Stomach smooth muscle (tissue), 2 donors: Measurements from ENCODE around the gene ZSCAN12.
A peak's percentile ranks its signal among the peaks of the same experiment; 100 is the strongest.
"Not testable (repeated sequence)": the region's sequence is repeated elsewhere in the genome, so short reads cannot be mapped to it uniquely, and the experiment has no call there.

Source experiments
- H3K27ac ChIP-seq: one replicate; pipeline ENCODE4 v1.7.0; 2013; ENCODE audit warnings: mild to moderate bottlenecking, low read length, inconsistent platforms
- H3K27me3 ChIP-seq, 2 donors: one replicate each; pipeline ENCODE4 v1.7.0; 2013; ENCODE audit warnings: low read length in 2 of 2; ENCODE audit not compliant: insufficient read depth in 2 of 2, control insufficient read depth in 1 of 2
- H3K36me3 ChIP-seq, 2 donors: one replicate each; pipeline ENCODE4 v1.7.0; 2013; ENCODE audit warnings: low read length in 2 of 2; ENCODE audit not compliant: control insufficient read depth in 2 of 2, insufficient read depth in 2 of 2
- H3K4me1 ChIP-seq: one replicate; pipeline ENCODE4 v1.7.0; 2013; ENCODE audit warnings: low read length; ENCODE audit not compliant: control insufficient read depth, insufficient read depth
- H3K4me3 ChIP-seq, 2 donors: one replicate each; pipeline ENCODE4 v1.7.0; 2013; ENCODE audit warnings: low read length in 2 of 2
- H3K9ac ChIP-seq, 2 donors: one replicate each; pipeline ENCODE4 v1.7.0; 2013; ENCODE audit warnings: low read length in 2 of 2, mild to moderate bottlenecking in 1 of 2
- H3K9me3 ChIP-seq, 2 donors: one replicate each; pipeline ENCODE4 v1.7.0; 2013; ENCODE audit warnings: low read length in 2 of 2; ENCODE audit not compliant: control insufficient read depth in 2 of 2
- donor health status: healthy.
- donor health status: Pancreatic carcinoma.

Gene ZSCAN12

DNA sequence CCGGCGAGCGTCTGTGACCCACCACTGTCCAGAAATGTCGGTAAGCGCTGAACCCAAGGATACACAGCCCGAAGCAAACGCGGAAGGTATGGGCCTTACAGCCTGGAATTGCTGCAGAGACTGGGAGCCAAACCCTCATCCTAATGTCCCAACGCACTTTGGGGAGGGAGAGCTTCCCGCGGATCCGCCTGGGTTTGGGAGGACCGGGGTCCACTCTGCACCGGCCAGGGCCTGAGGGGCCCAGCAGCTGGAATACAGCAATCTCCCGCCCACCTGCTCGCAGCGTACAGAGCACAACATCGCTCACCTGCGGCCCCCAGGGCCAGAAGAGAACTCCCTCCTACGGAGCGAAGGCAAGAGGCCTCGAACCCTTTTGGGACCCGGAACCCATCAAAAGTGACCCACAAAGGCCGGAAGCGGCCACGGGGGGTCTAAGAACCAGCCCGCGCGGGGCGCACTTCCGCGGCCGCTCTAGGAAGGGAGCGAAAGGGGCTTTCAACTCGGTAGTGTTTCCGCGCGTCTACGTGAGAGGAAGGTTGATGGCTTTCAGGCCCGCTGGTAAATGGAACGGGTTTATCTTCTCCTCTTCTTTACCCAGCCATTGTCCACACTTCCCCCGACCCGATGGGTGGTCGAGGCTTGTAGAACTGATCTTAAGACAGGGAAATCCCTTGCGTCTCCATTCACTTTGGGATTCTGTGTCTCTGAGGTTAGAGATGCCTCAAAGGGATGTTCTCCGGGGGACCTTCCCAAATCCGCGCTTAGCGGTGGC is at the start of gene ZSCAN12:
Gene ZSCAN12, minus strand, starts transcription at position 398 of the 772 bp plus-strand sequence. CDS start 1,342 bp downstream, outside the sequence.
- peak within 1 kb of the TSS; percentile 37 for H3K27ac ChIP-seq
- no peaks in the 10 kb centered on the region for H3K27me3 ChIP-seq
- H3K4me1 ChIP-seq, result peaks cover 13% of the 10 kb centered on the region
- H3K4me3 ChIP-seq, result peak within 1 kb of the TSS; percentile 96 to 98
- H3K9me3 ChIP-seq, result no peaks in the 10 kb centered on the region
- H3K36me3 ChIP-seq, result peaks cover 0 to 10% of the 10 kb centered on the region in 2 donors
- H3K9ac ChIP-seq, result peak within 1 kb of the TSS; percentile 92 to 93

DNA sequence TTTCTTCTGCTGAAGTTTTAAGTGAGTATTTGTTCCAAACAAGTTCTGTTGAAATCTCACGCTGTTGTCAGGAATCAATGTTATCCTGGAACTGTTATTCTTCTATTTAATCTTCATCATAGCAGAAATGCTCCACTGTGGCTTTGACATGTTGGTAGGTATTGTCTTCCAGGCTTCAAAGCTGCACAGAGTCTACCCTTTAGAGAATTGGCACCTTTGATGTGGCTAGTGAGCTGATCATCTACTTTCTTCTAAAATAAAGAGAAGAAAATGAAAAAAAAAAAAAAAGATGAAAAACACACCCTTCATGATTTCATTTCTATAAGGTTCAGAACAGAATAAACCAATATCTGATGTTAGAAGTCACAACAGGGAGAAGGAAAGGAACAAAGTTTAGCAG is 49.5 kb upstream of the ZSCAN12 start:
- Histone ChIP-seq H3K36me3 (no peaks in the 10 kb centered on the region), H3K9ac (no peak overlapping the region), H3K9me3 (no peaks in the 10 kb centered on the region), H3K4me3 (no peak overlapping the region), H3K4me1 (peaks cover 7% of the 10 kb centered on the region), H3K27ac (no peak overlapping the region), H3K27me3 (peaks cover 15 to 16% of the 10 kb centered on the region in 2 donors)

DNA sequence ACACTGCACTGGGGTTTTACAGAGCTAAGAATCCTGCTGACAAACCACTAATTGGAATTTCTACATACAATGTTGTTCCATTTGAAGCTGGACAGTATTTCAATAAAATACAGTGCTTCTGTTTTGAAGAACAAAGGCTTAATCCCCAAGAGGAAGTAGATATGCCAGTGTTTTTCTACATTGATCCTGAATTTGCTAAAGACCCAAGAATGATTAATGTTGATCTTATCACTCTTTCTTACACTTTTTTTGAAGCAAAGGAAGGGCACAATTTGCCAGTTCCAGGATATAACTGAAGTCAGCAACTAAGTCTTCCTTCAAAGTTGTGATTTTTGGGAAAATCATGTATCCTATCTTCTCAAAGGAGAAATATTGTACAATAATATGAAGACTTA is 48.0 kb upstream of the ZSCAN12 start:
- H3K9me3 ChIP-seq, H3K9ac ChIP-seq: not testable (repeated sequence)
- peaks cover 13 to 15% of the 10 kb centered on the region in 2 donors for H3K27me3 ChIP-seq

DNA sequence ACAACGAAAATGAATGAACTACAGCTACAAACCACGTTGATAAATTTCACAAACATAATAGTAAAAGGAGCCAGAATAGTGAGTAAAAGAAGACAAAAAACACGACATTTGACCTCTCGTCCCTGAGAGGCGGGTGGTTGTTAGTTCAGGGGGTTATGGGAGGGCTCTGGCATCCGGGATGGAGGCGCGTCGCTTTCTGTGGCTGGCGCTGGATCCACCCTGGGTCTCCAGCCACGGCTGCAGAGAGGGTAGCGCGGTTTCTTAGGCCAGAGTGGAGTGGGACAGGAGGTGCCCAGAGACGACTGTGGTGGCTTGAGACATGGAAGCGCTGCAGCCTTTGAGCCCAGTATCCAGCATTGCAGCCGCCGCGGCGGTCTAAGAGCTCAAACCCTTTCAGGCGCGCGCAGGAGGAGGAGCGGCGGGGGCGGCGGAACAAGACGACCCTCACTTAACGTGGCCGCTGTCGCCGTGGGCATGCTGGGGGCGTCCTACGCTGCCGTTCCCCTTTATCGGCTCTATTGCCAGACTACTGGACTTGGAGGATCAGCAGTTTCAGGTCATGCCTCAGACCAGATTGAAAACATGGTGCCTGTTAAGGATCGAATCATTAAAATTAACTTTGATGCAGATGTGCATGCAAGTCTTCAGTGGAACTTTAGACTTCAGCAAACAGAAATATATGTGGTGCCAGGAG is 47.4 kb upstream of the ZSCAN12 start:
- H3K27ac ChIP-seq, result no peak overlapping the region
- no peak overlapping the region for H3K9ac ChIP-seq
- H3K36me3 ChIP-seq, result no peaks in the 10 kb centered on the region
- no peaks in the 10 kb centered on the region for H3K9me3 ChIP-seq
- peaks cover 13 to 15% of the 10 kb centered on the region in 2 donors for H3K27me3 ChIP-seq
- H3K4me3 ChIP-seq, result peak overlapping the region; percentile 24 to 67
- peaks cover 7% of the 10 kb centered on the region for H3K4me1 ChIP-seq

More for the DNA sequence above, 48.0 kb upstream of the ZSCAN12 start:
- H3K4me1 ChIP-seq, H3K27ac ChIP-seq, H3K36me3 ChIP-seq: not testable (repeated sequence)
- H3K4me3 ChIP-seq, result peak overlapping the region; percentile 24 to 67

DNA sequence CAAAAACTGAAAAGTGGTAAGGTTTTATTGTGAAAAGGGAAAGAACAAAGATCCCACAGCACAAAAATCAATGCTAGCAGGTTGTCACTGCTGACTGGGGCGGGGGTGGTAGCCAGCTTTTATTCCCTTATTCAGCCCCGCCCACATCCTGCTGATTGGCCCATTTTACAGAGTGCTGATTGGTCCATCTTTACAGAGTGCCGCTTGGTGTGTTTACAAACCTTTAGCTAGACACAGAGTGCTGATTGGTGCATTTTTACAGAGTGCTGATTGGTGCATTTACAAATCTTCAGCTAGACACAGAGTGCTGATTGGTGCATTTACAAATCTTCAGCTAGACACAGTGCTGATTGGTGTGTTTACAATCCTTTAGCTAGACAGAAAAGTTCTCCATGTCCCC is 45.2 kb upstream of the ZSCAN12 start:
- H3K27ac ChIP-seq, H3K9me3 ChIP-seq, H3K4me3 ChIP-seq, H3K4me1 ChIP-seq, H3K36me3 ChIP-seq, H3K9ac ChIP-seq: not testable (repeated sequence)
- H3K27me3 ChIP-seq, result peaks cover 13% of the 10 kb centered on the region in 2 donors

DNA sequence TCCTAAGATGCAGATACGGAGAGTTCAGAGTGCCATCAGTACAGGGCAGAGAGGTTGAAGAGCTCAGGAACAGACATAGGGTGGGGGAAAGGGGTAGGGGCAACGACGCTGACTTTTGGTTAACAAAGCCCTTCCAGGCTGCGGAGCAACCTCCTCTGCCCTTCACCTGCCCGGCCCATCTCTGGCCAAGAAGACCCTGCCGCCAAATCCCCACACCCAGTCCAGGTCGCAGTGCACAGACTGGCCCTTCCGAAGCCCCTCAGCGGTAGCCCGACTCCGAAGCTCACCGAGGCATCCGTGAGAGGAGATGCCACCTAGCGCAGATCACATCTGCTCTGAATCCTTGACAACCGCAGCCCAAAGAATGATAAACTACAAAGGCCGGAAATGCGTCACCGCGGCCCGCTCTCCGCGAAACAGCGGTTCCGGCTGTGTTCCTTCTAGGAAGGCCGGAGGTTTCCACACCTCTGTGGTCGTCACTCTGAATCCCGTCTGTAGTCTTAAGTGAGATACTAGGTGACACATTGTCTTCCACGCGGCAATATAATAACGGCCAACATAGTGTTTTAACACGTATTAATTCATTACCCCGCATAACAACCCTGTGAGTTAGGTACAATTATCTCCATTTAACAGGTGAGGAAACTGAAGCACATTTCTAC is 43.7 kb upstream of the ZSCAN12 start, which contains the start of gene ZSCAN23:
Gene ZSCAN23, minus strand, starts transcription at position 380 of the 662 bp plus-strand sequence. CDS start 7,225 bp downstream, outside the sequence.
- peaks cover 7% of the 10 kb centered on the region for H3K4me1 ChIP-seq
- no peaks in the 10 kb centered on the region for H3K36me3 ChIP-seq
- no peaks in the 10 kb centered on the region for H3K9me3 ChIP-seq
- peaks cover 11% of the 10 kb centered on the region in 2 donors for H3K27me3 ChIP-seq
- H3K27ac ChIP-seq, result peak within 1 kb of the TSS; percentile 71
- H3K9ac ChIP-seq, result peak within 1 kb of the TSS; percentile 91 to 97
- H3K4me3 ChIP-seq, result peak within 1 kb of the TSS; percentile 97 to 98

DNA sequence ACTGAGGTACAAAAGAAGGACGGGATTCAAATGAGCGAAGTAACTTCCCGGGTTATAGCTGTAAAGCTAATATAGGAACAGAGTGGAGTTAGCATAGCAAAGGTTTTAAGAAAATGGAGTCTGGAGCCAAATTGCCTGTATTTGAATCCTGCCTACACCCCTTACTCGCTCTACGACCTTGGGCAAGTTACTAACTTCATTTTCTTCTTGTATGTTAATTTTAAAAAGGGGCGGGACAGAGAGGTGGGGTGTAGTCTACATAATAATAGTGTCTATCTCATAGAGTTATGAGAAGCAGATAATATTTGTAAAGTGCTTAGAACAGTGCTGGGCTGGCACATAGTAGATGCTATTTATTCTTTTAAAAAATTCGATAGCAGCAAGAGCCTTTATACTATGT is 43.0 kb upstream of the ZSCAN12 start:
- Histone ChIP-seq H3K4me1 (peaks cover 7% of the 10 kb centered on the region), H3K9ac (peak overlapping the region; percentile 91 to 97), H3K4me3 (peak overlapping the region; percentile 97 to 98), H3K9me3 (no peaks in the 10 kb centered on the region), H3K36me3 (no peaks in the 10 kb centered on the region), H3K27ac (peak overlapping the region; percentile 71), H3K27me3 (peaks cover 11% of the 10 kb centered on the region in 2 donors)

DNA sequence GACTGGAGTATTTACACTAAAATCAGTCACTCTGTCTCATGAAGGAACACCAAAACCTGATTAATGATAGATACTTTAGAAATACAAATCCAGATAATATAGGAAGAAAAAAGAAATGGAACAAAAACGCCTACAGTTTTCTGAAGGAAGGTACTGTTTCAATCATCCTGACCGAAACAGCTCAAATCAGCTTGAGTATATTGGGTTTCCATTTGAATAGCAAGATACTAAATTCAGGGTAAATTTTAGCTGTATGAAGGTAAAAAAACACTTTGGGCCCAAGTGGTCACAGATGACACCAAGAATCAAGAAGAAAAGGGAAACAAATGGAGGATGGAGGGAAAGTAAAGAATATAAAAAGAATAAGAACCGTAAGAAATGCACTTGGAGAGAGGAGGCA is 36.9 kb upstream of the ZSCAN12 start:
- Histone ChIP-seq H3K36me3 (peaks cover 6 to 13% of the 10 kb centered on the region in 2 donors), H3K27me3 (no peaks in the 10 kb centered on the region), H3K4me1 (no peaks in the 10 kb centered on the region), H3K4me3 (no peak overlapping the region), H3K9me3 (no peaks in the 10 kb centered on the region), H3K9ac (no peak overlapping the region), H3K27ac (no peak overlapping the region)

DNA sequence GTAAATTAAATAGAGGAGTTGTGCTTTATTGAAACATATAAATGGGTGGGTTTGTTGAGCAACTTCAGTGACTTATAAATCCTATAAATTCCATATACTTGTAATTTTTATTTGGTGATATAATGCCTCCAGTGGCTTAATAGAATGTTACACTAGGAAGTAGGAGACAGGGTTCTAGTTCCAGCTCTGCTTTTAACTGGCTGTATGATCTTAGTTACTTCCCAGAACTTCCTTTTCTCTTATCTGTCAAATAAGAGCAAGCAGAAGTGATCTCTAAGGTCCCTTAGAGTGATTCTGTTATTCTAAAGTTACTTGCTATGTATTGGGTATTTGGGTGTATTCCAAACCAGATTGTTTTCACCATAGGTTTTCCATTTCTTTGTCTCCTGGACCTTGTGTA is 33.6 kb upstream of the ZSCAN12 start:
- Histone ChIP-seq H3K4me1 (no peaks in the 10 kb centered on the region), H3K4me3 (no peak overlapping the region), H3K27ac (no peak overlapping the region), H3K36me3 (peaks cover 6 to 18% of the 10 kb centered on the region in 2 donors), H3K9me3 (no peaks in the 10 kb centered on the region), H3K9ac (no peak overlapping the region), H3K27me3 (no peaks in the 10 kb centered on the region)

DNA sequence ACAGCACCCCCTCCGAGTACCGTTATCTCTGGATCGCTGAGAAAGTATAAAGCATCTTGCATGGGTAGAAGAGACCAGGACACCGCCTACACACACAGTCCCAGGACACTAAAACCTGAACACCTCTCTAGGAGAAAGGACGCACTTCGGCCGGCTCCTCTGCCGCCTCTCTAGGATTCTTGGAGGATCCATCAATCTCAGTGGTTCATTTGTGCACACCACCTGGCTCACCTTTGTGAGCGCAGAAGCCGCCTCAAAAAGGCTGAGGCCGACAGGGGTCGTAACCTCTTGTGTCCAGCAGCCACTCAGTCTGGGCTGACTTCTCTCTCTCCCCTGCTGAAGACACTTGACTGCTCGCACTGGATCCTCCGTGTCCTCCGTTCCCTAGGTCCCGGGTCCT is 30.2 kb upstream of the ZSCAN12 start:
- H3K27me3 ChIP-seq, result no peaks in the 10 kb centered on the region
- no peak overlapping the region for H3K27ac ChIP-seq
- H3K36me3 ChIP-seq, result peaks cover 6 to 14% of the 10 kb centered on the region in 2 donors
- H3K4me3 ChIP-seq, result no peak overlapping the region
- H3K9ac ChIP-seq, result no peak overlapping the region
- no peaks in the 10 kb centered on the region for H3K9me3 ChIP-seq
- no peaks in the 10 kb centered on the region for H3K4me1 ChIP-seq
